ENCODE measurements around the gene FBXO24.

FBXO24 gene

GRCh38 chr7:100574362-100575205 lies 11.5 kb upstream of the FBXO24 start:
- no peak for DNase-seq (ENCODE audit: low read depth, low spot score)

GRCh38 chr7:100575206-100575631 lies 10.9 kb upstream of the FBXO24 start:
- peak; percentile 50 for DNase-seq (ENCODE audit: low read depth, low spot score)

GRCh38 chr7:100575746-100576383 lies 10.3 kb upstream of the FBXO24 start:
- DNase-seq (ENCODE audit: low read depth, low spot score): no peak

GRCh38 chr7:100576384-100576993 lies 9.6 kb upstream of the FBXO24 start:
- DNase-seq (ENCODE audit: low read depth, low spot score): no peak

- no peak for DNase-seq (ENCODE audit: low read depth, low spot score)
Measured at GRCh38 chr7:100577103-100577502, 9.0 kb upstream of the FBXO24 start.

- no peak for DNase-seq (ENCODE audit: low read depth, low spot score)
Measured at GRCh38 chr7:100577507-100577906, 8.6 kb upstream of the FBXO24 start.

GRCh38 chr7:100578246-100579183 lies 7.6 kb upstream of the FBXO24 start:
- no peak for DNase-seq (ENCODE audit: low read depth, low spot score)

GRCh38 chr7:100580466-100581283 lies 5.5 kb upstream of the FBXO24 start:
- DNase-seq (ENCODE audit: low read depth, low spot score): no peak

GRCh38 chr7:100582041-100582579 lies 4.0 kb upstream of the FBXO24 start:
- DNase-seq (ENCODE audit: low read depth, low spot score): no peak

- DNase-seq (ENCODE audit: low read depth, low spot score): no peak
Measured at GRCh38 chr7:100582650-100583049, 3.5 kb upstream of the FBXO24 start.

- DNase-seq (ENCODE audit: low read depth, low spot score): peak; percentile 79
Measured at GRCh38 chr7:100583132-100584053, 2.7 kb upstream of the FBXO24 start.

- no peak for DNase-seq (ENCODE audit: low read depth, low spot score)
Measured at GRCh38 chr7:100584054-100584682, 2.0 kb upstream of the FBXO24 start.

GRCh38 chr7:100584683-100585510 lies 1.2 kb upstream of the FBXO24 start:
- DNase-seq (ENCODE audit: low read depth, low spot score): peak; percentile 86

- DNase-seq (ENCODE audit: low read depth, low spot score): no peak
Measured at GRCh38 chr7:100585511-100586265, 440 bp upstream of the FBXO24 start, which contains the start of gene LRCH4. TSS of gene LRCH4 (minus strand) at chr7:100586129. CDS start at chr7:100586100, 29 bp downstream.

GRCh38 chr7:100588438-100588837 lies 2.3 kb downstream of the FBXO24 start:
- no peak for DNase-seq (ENCODE audit: low read depth, low spot score)

- DNase-seq (ENCODE audit: low read depth, low spot score): no peak
Measured at GRCh38 chr7:100589341-100589947, 3.3 kb downstream of the FBXO24 start.

Data from ELF-1 (cell line).